GM18505 (cell line): ENCODE results near the gene SLCO4C1.
A peak's percentile ranks its signal among the peaks of the same experiment; 100 is the strongest.
"Not testable (repeated sequence)": the region's sequence is repeated elsewhere in the genome, so short reads cannot be mapped to it uniquely, and the experiment has no call there.

Experiments
- ATAC-seq: cut with Tn5 transposase; IDR thresholded peaks from one replicate; pipeline ENCODE4 v1.9.1; 2021; ENCODE audit not compliant: unreplicated experiment
- POLR2A ChIP-seq: IDR thresholded peaks from 4 replicates; pipeline ENCODE4 v1.6.1; 2011; ENCODE audit warnings: borderline replicate concordance; ENCODE audit not compliant: insufficient read depth, insufficient read length; ENCODE audit errors: extremely low read depth

The SLCO4C1 gene, protein sequence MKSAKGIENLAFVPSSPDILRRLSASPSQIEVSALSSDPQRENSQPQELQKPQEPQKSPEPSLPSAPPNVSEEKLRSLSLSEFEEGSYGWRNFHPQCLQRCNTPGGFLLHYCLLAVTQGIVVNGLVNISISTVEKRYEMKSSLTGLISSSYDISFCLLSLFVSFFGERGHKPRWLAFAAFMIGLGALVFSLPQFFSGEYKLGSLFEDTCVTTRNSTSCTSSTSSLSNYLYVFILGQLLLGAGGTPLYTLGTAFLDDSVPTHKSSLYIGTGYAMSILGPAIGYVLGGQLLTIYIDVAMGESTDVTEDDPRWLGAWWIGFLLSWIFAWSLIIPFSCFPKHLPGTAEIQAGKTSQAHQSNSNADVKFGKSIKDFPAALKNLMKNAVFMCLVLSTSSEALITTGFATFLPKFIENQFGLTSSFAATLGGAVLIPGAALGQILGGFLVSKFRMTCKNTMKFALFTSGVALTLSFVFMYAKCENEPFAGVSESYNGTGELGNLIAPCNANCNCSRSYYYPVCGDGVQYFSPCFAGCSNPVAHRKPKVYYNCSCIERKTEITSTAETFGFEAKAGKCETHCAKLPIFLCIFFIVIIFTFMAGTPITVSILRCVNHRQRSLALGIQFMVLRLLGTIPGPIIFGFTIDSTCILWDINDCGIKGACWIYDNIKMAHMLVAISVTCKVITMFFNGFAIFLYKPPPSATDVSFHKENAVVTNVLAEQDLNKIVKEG

GRCh38 chr5:102296178-102296817 lies at the start of gene SLCO4C1:
SLCO4C1 (minus strand) TSS chr5:102296284; CDS start chr5:102296262, 22 bp downstream.
- ATAC-seq: peak; percentile 97
- TF ChIP-seq POLR2A: no peak

GRCh38 chr5:102341681-102342288 lies 45.7 kb upstream of the SLCO4C1 start:
- ATAC-seq: no peak
- no peak for TF ChIP-seq POLR2A

GRCh38 chr5:102324714-102325113 lies 28.6 kb upstream of the SLCO4C1 start:
- no peak for TF ChIP-seq POLR2A
- no peak for ATAC-seq

GRCh38 chr5:102318801-102319200 lies 22.7 kb upstream of the SLCO4C1 start:
- not testable (repeated sequence) for ATAC-seq

- no peak for TF ChIP-seq POLR2A
- ATAC-seq: no peak
Measured at GRCh38 chr5:102314328-102314727, 18.2 kb upstream of the SLCO4C1 start.

GRCh38 chr5:102313912-102314311 lies 17.8 kb upstream of the SLCO4C1 start:
- ATAC-seq: no peak

DNA sequence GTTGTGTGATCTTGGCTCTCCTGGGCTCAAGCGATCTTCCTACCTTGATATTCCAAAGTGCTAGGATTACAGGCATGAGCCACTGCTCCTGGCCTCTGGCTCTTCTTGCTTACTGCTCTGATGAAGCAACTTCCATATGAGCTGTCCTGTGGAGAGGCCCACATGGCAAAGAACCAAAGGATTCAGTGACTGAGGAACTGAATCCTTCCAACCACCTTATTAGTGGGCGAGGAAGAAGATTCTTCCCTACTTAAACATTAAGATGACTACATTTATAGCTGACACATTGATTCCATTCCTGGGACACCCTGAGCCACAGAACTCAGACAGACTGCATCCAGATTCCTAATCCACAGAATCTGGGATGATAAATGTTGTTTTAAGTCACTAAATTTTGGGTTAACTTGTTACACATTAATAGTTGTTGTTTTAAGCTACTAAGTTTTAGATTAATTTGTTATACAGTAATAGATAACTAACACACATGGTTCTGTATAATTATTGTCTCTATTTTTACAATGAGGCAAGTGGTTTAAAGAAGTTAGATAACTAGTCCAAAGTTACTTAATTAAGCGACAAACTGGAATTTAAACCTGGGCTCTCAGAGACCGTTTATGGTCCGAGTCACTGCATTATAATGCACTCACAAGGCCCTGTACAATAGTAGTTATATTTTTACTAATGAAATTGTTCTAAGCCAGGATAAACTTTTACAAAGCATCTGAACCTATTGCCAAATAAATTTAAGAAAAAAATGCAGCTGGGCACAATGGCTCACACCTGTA lies 16.7 kb upstream of the SLCO4C1 start:
- no peak for ATAC-seq

More at GRCh38 chr5:102313912-102314311, 17.8 kb upstream of the SLCO4C1 start:
- no peak for TF ChIP-seq POLR2A

DNA sequence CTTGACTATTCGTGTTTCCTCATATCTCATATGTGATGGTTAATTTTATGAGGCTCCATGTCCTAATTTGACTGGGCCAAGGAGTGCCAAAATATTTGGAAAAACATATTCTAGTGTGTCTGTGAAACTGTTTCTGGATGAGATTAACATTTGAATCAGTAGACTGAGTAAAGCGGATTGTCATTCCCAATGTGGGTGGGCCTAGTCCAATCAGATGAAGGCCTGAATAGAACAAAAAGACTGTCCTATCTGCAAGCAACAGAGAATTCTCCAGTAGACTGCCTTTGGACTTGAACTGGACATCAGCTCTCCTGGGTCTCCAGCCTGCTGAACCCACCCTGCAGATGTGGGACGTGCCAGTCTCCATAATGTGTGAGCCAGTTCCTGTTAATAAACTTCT lies 13.5 kb upstream of the SLCO4C1 start:
- no peak for TF ChIP-seq POLR2A
- no peak for ATAC-seq

More for the DNA sequence above, 16.7 kb upstream of the SLCO4C1 start:
- no peak for TF ChIP-seq POLR2A

DNA sequence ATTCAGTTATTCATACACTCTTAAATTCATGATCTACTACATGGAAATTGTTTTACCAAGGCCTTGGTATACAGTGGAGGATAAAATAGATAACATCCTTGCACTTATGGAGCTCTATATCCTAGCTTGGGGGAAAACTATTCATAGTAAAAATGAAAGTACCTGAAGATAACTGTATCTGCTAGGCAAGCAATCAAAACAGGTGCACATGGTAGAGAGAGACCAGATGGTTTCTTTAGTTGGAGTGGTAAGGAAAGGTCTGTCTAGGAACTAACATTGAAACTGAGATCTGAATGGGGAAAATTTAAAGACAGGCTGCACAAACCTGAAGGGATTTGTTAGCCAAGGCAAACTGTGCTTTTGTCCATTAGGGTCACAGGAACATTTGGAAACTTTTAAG lies 11.1 kb upstream of the SLCO4C1 start:
- ATAC-seq: no peak
- no peak for TF ChIP-seq POLR2A

GRCh38 chr5:102306121-102306520 lies 10.0 kb upstream of the SLCO4C1 start:
- no peak for TF ChIP-seq POLR2A
- ATAC-seq: no peak

DNA sequence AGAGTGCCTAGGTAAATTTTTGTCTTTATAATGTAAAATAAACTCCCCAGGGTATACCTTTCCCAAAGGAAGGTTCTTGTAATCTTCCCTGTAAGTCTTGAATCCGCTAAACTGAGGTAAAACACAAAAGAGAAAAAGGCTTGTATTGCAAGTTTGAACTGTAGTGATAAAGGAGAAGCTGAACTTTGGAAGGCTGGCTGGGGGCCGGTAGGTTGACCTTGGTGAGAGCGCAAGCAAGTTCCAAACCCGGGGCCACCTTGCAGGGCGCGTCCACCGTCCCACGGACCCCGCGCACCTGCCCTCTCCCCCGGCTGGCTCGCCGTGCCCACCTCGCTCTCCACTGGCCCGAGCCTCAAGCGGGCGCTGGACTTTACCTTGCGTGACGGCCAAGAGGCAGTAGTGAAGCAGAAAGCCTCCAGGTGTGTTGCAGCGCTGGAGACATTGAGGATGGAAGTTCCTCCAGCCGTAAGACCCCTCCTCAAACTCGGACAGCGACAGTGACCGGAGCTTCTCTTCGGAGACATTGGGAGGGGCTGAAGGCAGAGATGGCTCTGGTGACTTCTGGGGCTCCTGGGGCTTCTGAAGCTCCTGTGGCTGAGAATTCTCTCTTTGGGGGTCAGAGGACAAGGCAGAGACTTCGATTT lies 428 bp downstream of the SLCO4C1 start:
- ATAC-seq: peak; percentile 0

GRCh38 chr5:102294886-102295395 lies 1.1 kb downstream of the SLCO4C1 start:
- ATAC-seq: no peak
- TF ChIP-seq POLR2A: no peak

More for the DNA sequence above, 428 bp downstream of the SLCO4C1 start:
- no peak for TF ChIP-seq POLR2A

DNA sequence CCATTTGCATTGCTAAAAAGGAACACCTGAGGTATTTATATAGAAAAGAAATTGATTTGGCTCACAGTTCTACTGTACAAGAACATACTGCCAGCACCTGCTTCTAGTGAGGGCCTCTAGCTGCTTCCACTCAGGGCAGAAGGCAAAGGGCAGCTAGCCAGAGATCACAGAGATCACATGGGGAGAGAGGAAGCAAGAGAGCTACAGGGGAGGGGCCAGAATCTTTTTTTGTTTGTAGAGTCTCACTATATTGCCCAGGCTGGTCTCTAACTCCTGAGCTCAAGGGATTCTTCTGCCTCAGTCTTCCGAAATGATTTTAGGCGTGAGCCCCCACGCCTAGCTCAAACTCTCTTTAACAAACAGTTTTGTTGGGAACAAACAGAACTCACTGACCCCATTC lies 6.1 kb downstream of the SLCO4C1 start:
- TF ChIP-seq POLR2A: no peak
- no peak for ATAC-seq
